Stromal cell of bone marrow (primary cell): ENCODE results near the gene WWOX.
A peak's percentile ranks its signal among the peaks of the same experiment; 100 is the strongest.

Experiments
- DNase-seq: peaks from one replicate; pipeline ENCODE4 v3.0.0-alpha.2; 2012; ENCODE audit warnings: low read depth

Gene WWOX

DNA sequence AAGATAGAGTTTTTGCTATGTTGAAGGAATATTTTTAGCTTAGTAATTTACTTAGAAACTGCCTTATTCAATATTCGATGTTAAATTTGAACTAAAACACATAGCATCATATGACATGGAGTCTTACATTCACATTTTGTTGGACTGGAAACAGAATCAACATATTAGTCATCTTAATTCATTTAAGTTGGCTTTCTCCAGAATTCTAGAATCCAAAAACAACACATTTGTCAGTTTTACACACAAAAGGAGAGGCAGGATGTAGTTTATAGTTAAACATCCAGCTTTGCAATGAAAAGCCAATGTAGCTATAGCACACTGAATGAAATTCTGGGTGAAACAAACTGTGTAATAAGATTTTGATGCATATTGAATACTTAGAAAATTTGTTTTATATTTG, 43.3 kb downstream of the WWOX start:
- peak; percentile 88 for DNase-seq

DNA sequence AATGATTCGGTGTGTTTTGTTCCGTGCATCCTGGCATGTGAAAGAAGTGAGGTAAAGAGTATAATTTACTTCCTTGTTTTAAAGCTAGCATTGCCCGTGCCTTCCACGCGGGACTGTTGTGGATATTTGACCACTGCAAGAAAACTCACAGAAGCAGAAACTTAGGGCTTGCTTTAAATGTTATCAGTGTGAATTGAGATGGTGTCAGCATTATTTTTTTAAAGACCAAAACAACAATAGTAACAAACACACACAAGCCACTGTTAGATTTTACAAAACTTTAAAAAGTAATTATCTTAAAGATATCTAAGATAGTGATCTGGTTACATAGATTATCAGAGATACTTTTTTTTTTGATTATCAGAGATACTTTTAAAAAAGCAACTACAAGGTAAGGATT, 47.4 kb downstream of the WWOX start:
- no peak for DNase-seq

DNA sequence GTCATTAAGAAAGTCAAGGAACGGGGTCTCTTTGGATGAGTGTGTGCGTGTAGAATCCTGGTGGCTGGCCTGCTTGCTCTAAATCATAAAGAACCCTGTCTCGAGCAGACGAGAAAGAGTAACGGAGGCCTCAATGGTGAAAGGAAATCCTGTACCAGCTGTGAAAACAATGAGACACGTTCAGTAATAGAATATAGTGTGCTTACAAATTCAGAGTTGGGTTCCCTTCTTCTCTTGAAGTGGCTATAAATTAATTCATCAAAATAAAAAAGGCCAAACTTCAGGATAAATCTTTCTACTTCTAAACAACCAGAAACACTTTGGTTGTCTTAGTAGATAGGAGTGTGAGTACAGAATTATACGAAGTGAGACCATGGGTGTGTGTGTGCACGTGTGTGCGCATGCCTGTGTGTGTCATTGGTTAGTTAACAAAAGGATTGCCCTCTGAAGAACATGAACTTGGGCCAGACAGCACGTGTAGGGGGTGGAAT, 48.5 kb downstream of the WWOX start:
- DNase-seq: no peak

DNA sequence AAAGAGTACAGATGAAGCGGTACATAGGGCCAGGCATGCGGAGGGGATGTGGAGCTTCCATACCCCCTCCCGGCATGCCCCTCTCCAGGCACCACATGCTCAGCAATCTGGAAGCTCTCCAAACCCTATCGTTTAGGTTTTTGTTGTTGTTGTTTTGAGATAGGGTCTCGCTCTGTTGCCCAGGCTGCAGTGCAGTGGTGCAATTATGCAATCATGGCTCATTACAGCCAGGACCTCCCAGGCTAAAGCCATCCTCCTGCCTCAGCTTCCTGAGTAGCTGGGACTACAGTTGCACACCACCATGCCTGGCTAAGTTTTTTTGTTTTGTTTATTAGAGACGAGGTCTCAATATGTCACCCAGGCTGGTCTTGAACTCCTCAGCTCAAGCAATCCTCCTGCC, 50.8 kb downstream of the WWOX start:
- DNase-seq: no peak

DNA sequence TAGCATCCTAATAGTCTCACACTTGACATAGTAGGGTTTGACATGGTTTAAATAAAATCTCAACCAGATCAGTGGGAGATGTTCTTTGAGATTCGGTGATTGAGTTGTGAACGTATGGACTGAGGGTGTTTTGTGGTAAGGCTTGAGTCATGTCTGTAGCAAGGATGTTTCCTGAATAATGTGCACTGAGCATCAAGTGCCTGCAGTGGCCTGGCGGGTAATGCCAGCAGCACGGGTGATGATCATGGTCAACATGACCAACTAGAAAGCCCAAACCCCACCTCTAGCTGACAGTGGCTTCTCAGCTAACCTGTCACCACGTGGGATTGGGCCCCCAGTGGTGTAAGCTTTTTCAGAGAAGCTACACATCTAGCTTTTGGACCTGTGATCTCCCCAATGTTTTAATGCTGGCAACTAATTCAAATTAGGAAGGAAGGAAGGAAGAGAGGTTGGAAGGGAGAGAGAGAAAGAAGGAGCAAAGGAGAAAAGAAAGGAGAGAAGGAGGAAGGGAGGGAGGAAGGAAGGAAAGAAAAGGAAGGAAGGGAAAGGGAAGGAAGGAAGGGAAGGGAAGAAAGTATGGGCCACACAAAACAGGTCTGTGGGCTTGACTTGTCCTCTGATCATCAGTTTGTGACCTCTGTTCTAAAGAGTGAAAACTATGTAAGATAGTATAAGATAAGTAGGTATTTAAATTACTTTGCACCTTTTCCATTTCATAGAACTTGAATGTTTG, 55.4 kb downstream of the WWOX start:
- no peak for DNase-seq

DNA sequence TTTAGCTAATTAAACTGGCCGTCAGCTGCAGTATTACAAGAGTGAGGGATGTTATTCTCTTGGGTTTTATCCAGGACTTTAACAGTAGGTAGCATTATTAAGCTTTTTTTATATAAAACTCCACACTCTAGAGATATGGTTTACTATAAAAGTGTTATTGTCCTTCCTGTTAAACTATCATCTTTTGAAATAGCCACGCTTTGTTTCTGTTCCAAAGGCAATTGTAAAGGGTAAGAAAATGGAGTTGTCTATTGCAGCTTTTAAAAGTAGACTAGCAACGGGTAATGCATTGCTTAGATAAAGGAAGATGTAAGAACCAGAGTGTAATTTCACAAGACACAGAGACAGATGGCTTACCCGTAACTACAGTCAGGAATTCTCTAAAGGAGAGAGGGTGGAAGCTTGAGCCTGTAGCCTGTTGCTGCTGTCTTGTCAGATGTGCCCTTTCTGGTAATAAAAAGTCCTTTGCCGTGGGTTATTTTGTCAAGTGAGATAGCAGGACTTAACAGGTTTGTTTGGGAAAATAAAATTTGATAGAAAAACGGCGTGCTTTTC, 56.4 kb downstream of the WWOX start:
- no peak for DNase-seq

DNA sequence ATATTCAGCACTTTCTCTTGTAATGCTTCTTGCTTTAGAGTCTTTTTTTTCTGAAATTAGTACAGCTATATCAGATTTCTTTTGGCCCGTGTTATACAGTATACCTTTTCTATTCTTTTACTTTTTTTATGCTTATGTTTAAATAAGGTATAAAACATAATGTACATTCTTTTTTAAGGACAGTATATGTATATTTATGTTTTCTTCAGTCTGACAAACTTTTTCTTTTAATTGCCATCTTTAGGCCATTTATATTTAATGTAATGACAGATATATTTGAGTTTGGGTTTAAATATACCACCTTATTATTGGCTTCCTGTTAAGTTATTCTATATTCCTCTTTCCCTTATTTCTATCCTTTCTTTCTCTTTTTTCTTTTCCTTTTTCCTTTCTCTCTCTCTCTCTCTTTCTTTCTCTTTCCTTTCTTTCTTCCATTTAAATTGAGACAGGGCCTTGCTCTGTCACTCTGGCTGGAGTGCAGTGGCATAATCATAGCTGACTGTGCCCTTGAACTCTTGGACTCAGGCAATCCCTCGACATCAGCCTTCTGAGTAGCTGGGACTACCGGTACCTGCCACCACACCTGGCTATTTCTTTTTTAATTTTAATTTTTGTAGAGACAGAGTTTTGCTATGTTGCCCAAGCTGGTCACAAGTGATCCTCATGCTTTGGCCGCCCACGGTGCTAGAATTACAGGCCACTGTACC, 61.7 kb downstream of the WWOX start:
- no peak for DNase-seq

DNA sequence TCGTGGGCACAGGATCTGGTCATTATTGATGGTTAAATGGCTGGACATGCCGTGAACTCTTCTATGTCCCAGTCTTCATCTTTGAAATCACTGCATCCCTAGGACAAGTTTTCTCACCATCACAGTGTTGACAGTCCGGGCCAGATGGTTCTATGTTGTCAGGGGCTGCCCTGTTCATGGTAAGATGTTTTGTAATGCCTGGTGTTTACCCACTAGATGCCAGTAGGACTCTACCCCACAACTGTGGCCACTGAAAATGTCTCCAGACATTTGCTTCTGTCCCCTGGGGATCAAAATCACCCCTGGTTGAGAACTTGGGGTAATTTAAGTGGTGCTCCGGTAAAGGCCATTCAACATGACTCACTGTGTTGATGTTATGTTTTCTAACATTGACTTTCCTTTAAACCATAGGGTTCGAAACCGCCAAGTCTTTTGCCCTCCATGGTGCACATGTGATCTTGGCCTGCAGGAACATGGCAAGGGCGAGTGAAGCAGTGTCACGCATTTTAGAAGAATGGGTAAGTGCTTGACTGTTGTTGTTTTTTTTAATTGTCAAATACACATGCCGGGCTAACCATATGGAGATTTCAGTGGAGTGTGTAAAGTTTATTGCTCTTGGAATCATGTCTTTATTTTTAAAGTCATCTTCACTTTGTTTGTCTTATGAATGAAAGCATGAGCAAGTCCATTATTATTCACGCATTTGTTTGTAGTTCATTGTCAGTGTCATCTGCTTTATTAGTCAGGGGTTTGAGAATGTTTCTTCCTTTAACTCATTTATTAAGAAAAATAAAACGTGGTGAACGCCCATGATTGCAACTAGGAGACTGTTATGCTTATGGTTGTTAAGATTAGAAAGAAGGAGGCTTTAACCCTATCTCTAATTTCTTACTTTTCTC, 64.6 kb downstream of the WWOX start:
- no peak for DNase-seq

DNA sequence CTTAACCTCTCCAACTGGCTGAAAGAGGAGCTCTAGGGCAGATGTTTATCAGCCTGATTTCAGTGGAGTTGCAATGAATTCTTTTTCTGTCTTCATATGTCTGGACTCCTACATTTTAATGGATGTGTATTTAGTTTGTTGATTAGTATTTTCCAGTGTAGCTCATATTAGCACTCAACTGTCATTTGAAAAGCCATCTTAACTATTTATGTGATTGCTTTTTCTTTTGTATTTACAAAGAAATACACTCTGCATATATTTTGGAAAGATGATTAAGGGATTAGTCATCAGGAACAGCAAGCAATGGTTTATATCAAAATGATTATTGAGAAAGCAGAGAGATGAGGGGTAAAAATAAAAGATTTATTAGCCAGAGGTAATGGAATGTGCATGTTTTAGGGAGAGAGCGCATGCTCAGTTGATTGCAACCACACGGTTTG, 71.1 kb downstream of the WWOX start:
- DNase-seq: no peak

DNA sequence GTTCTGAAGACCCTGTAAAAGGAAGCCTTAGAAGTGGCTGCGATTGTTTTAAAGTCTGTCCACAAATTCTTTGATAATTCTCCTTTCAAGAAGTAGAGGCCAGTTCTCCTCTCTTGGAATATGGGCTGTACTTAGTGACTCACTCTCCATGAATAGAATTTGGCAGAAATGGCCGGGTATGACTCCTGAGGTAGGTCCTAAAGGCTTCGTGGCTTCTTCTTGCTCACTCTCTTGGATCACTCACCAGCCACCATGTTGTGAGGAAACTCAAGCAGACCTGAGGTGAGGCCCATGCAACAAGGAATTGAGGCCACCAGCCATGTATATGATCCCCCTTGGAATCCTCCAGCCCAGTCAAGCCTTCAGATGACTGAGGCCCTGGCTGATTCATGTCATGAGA, 75.8 kb downstream of the WWOX start:
- DNase-seq: peak; percentile 50

DNA sequence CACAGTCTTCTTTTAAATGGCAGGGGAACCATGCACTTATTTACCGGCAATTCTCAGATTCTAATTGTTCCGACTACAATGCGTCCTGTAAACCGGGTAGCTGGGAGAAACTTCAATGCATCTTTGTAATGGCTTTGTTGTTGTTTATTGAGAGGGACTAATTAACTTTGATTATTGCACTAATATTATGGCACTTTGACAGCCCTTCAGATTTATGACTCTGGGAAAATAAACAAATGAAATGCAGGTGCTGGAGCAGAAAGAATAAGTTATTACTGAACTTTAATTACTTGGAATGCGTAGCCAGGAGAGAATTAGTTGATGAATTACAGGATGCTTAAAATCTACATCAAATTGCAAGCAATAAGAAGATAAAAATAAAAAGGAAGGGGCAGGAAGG, 77.0 kb downstream of the WWOX start:
- no peak for DNase-seq

DNA sequence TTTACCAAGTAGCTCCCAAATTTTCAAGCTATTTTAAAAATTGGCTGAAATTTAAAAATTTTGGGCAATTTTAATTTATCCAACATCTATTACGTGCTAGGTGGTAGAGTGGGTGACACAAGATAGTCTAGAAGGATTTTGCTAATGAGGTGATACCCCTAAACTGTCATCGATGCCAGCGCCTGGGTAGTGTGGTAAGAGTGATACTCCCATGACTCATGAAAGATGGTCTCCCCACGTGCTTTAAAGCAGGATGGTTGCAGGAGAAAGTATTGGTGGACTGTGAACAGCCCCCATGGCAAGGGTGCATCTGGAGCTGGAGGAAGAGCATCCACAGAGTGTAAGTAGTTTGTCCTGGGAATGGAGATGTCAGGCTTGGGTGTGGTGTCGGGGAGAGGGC, 77.8 kb downstream of the WWOX start:
- no peak for DNase-seq

DNA sequence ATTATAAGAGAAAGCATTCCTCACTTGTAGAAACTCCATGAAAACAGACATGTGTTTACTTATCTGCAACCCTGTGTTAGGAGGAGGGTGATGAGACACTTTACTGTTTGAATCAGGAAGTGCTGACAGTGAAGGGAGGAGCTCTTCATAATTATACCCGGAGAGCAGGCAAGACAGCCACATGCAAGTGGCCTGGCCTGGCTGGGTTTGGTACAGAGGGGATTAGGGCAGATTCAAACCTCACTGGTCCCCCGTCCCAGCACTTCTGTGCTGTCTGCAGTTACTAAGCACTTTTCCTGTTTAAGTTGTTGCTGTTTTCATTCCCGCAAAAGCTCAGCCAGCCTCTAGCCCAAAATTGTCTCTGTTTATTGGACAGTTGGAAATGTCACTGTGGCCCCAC, 78.5 kb downstream of the WWOX start:
- DNase-seq: no peak

DNA sequence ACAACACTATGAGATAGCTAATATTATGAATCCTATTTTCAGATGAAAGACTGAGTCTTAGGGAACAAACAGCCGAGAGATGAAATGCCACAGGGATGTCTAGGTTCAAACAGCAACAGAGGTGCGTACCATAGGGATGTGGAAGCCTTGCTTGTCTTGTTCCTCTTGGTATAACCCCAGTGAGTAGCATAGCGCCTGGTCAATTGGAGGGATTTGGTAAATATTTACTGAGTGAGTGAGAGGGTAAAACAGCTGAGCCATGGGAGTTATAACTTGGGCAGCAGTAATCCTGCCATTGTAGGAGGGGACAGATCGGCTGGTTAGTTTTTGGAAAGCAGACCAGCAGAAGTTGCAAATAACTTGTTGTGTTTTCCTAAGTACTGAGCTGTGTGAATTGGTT, 80.2 kb downstream of the WWOX start:
- no peak for DNase-seq

DNA sequence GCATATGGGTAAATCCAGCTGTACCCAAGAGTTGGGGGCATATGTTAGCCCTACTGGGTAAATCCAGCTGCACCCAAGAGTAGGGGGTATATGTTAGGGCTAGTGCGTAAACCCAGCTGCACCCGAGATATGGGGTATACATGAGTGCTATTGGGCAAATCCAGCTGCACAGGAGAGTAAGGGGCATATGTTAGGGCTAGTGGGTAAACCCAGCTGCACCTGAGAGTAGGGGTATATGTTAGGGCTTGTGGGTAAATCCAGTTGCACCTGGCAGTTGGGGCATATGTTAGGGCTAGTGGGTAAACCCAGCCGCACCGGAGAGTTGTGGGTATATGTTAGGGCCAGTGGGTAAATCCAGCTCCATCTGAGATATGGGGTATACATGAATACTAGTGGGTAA, 80.9 kb downstream of the WWOX start:
- DNase-seq: no peak

DNA sequence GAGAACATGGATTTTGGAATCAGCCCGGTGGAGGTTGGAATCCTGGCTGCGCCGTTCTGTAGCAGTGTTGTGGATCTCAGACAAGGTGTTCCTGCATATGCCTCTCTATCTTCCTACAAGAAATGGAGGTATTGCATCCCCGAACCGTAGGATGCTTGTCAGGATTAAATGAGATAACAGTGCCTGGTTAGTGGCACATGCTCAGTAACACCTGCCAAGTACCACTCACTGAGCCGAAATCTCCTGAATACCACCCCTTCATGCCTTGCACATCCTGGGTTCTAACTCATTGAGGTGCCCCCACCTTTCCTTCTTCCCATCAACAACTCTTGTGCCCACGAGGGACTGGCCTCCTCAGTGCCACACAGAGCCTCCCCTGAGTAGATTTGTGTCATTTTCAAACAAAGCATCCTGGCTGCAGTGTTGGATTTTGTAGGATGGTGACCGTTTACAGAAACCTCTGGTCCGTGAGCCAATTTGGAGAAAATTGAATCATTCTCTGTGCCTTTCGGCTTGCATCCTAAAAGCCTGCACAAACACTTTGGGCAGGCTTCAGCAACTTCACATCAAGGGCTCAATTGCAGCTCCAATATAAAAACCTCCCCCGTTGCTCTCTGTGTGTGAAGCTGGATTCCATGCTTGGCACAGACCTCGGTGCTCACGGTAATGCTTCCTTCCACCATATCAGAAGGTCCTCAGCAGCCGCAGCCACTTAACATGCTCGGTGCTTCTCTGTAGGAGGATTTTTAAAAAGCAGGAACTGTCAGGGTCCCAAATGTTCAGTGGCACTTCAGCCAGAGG, 84.2 kb downstream of the WWOX start:
- no peak for DNase-seq

DNA sequence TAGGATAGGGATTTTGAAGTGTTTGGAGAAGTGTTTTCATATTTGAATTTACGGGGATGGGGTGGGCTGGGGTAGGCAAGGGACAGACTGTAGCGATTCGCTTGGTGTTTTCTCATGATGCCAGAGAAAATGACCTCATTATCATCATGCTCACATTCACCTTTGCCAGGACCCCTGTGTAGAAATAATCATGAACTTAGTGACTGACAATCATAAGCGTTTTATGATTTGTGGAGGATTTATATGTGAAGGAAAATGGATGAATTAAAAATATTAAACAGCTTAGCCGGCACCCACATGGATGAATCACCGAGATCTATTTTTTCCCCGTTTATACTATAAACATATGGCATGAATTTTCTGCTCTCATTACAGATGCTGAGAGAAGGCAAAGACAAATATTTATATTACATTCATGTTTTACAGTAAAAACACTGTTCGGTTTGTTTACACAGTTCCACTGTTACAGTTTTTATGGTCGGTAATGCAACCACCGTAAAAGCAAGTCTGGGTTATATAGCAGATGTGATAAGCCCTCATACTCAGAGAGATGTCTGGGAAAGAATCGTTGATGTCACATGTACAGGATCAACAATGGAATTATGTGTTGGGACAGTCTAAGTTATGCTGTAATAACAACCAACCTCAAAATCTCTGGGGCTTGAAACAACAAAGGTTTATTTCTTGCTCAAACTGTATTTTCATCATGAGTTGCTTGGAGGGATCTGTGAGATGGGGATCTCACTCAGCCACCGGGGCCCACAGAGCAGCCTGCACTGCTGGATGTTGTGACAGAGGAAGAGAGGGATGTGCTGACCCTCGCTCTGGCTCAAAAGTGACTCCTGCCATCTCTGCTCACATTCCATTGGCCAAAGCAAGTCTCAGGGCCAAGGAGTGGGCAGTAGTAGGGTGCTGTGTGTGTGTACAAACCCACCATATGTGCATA, 85.1 kb downstream of the WWOX start:
- DNase-seq: peak; percentile 36

DNA sequence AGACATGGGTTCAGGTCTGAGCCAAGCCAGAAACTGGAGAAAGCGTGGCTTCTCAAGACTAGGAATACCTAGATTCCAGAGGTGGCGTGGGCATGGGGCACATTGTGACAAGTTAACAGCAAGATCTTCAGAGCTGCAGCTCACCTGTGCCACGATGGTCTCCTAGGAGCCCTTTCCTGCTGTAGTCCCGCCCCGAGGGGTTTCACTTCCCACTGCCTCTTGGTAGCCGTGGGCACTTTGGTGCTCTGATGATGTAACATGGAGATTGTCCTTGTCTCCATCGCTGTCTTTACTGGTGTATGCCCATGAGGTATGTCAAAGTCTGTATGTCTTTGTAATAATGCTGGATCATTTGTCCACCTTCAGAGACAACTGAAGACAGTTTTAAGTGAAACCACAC, 89.7 kb downstream of the WWOX start:
- no peak for DNase-seq

DNA sequence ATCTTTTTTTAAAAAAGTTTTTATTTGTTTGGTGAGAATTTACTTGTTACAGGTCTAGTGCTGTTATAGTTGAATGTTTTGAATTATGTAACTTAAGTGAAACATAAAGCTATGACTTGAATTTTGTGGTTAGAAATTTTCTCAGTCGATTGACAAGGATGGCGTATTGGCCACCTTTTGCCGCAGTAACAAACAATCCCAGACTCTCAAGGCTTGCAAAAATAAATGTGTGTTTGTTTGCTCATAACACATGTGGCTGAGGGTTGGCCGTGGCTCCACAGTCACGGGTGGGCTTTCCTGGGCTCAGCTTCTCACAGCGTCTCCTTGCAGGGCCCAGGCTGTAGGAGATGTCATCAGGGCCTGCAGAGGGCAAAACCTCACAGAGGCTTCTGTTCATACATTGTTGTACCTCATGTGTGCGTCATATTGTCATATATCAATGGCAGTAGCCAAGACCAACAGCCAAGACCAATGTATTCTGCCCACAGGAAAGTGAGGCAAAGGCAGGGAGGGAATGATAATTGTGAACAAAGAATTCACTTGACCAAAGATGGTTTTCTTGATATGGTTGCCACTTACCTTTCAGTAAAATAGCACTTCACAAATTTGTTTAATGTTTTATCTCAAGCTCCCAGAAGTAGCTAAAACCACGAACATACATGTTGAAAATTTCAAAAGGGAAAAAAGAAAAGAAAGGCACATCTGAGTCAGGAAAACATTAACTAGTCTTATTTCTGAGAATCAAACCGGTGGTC, 93.5 kb downstream of the WWOX start:
- no peak for DNase-seq

DNA sequence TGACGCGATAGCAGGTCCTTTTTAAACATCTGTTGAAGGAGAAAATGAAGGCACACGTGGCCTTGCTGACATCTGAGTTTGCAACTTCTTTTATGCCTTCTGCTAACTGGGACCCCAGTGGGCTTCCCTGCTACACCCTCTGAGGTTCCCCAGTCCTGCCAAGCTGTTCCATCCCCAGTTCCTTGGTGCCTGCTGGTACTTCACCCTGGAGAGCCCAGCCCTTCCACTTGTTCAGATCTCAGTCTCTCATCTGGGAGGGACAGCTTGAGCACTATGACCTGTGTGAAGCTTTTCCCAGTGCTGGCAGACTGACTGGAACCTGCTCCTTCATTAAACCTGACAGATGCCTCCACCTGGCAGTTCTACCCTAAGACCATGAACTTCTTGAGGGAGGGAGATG, 95.5 kb downstream of the WWOX start:
- DNase-seq: no peak
